Mononuclear cell (primary cell): ENCODE results near the gene DEFB114. TPM values are rescaled to one million over a fixed set of nuclear protein-coding genes. Genes with fewer than 3 reads are reported as not detected.

ENCODE experiments used
- H3K27me3 ChIP-seq: 2 replicates; pipeline ENCODE4 v1.6.0; 2011; ENCODE audit warnings: low read length, control low read depth; ENCODE audit not compliant: insufficient read depth
- H3K4me1 ChIP-seq: 2 replicates; pipeline ENCODE4 v1.5.1; 2011; ENCODE audit warnings: mild to moderate bottlenecking, low read length, control low read depth; ENCODE audit not compliant: insufficient read depth
- H3K4me3 ChIP-seq: 2 replicates; pipeline ENCODE4 v1.5.1; 2011; ENCODE audit warnings: mild to moderate bottlenecking, low read length, moderate library complexity
- H3K9me3 ChIP-seq: 2 replicates; pipeline ENCODE4 v1.5.1; 2011; ENCODE audit warnings: low read depth, mild to moderate bottlenecking, control low read depth, low read length
- total RNA-seq: library from RNA; depleted of rRNA; stranded (reverse); fragments of >200 nt; gene quantifications from one replicate; pipeline ENCODE4 v1.2.3, GENCODE V29; 2012

Gene DEFB114, protein sequence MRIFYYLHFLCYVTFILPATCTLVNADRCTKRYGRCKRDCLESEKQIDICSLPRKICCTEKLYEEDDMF
- total RNA-seq = not detected

DNA sequence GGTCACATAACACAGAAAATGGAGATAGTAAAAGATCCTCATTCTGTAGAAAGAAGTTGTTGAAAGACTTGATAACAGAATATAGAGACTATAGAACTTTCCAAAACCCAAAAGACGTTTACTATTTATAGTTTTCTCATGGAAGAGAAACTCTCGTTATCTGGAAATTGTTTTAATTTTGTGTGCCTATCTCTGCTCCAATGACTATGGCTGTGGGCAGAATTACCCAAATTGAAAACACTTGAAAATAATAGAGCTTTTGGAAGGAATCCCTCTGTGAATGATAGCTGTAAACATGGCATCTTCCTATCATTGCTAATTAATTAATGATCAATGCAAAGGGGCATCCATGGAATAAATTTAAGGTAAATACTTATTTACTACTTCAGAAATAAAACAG is at the start of gene DEFB114:
Gene DEFB114 (minus strand): TSS at position 101 of the 400 bp plus-strand sequence. CDS start 59 bp downstream, at position 42.
- Histone ChIP-seq H3K4me1 (no peaks in the 10 kb centered on the region), H3K4me3 (no peak within 1 kb of the TSS), H3K27me3 (no peaks in the 10 kb centered on the region), H3K9me3 (no peaks in the 10 kb centered on the region)

DNA sequence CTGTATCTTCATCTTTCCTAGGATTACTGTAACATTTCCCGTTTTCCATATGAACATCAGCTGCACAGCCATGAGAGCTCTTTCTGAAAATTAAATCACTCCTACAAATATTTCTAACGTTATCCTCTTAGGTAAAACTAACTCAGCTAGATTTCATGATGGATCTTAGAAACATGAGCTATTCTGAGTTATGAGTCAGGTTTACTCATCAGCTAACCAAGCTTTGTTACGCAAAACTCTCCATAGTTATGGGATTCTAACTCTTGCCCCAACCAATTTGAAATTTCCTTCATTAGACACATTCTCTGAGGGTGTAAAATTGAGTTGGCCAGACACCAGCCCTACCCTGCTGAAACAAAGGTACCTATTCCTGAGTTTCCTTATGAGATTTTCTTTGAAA is 43.9 kb upstream of the DEFB114 start:
- no peaks in the 10 kb centered on the region for H3K27me3 ChIP-seq
- no peaks in the 10 kb centered on the region for H3K4me1 ChIP-seq
- no peaks in the 10 kb centered on the region for H3K9me3 ChIP-seq
- no peak overlapping the region for H3K4me3 ChIP-seq

DNA sequence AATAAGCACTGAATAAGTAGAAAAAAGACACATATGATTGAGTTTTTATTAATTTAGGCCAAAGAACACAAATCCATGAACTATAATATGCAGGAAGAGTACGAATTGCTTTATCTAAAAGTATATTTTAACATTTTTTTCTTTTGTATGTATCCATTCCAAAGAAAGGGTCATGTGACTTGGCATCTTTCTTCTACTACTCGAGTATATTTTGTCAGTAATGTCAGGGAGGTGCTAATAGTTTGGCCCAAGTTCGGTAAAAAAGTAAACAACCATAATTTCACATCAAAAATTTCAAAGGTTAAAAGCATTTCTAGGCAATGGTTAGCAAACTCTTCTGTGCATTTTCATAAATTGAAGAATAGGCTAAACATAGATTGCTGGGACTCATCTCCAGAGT is 39.2 kb upstream of the DEFB114 start:
- Histone ChIP-seq H3K9me3 (no peaks in the 10 kb centered on the region), H3K4me3 (no peak overlapping the region), H3K27me3 (no peaks in the 10 kb centered on the region), H3K4me1 (no peaks in the 10 kb centered on the region)

DNA sequence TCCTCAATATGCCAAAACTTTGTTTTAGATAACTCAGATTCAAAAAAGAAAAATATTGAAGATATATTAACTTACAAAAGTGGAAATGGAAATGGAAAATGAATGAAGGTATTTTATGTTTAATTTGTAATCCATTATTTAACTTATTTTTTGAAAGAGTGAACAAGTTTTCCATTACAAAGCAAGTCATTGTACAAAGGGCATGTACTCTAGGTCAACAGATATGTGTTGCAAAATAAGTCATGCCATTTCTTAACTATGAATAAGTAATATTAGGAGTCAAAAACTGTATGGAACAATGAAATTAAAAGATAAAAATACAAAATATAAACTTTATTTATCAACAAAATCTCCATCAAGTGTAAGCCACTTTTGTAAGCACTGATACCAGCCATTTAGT is 31.3 kb upstream of the DEFB114 start:
- Histone ChIP-seq H3K4me3 (no peak overlapping the region), H3K9me3 (no peaks in the 10 kb centered on the region), H3K27me3 (no peaks in the 10 kb centered on the region), H3K4me1 (no peaks in the 10 kb centered on the region)

GRCh38 chr6:49988900-49989299 is 24.9 kb upstream of the DEFB114 start:
- no peak overlapping the region for H3K4me3 ChIP-seq
- H3K4me1 ChIP-seq = no peaks in the 10 kb centered on the region
- no peaks in the 10 kb centered on the region for H3K9me3 ChIP-seq
- H3K27me3 ChIP-seq = no peaks in the 10 kb centered on the region

GRCh38 chr6:49987749-49988148 is 23.8 kb upstream of the DEFB114 start:
- H3K4me1 ChIP-seq = no peaks in the 10 kb centered on the region
- H3K4me3 ChIP-seq = no peak overlapping the region
- no peaks in the 10 kb centered on the region for H3K9me3 ChIP-seq
- H3K27me3 ChIP-seq = no peaks in the 10 kb centered on the region

DNA sequence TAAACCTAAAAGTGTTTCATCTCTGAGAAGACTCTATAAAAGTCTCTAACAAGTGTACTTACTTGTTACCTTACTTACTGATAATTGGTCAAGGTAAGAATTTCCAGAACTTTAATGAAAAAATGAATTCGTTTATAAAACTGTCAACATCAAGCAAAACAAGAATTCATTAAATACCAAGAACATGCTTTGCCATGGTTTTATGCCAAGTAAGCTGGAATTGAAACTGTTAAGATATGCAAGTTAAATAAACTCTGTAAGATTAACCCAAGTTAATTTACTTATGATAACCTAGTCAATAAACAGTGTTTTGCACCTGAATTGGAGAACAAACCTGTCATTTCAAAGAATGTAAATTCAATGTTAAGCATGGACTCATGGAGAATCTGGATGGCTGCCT is 22.6 kb upstream of the DEFB114 start:
- no peaks in the 10 kb centered on the region for H3K27me3 ChIP-seq
- no peak overlapping the region for H3K4me3 ChIP-seq
- no peaks in the 10 kb centered on the region for H3K9me3 ChIP-seq
- H3K4me1 ChIP-seq = no peaks in the 10 kb centered on the region

DNA sequence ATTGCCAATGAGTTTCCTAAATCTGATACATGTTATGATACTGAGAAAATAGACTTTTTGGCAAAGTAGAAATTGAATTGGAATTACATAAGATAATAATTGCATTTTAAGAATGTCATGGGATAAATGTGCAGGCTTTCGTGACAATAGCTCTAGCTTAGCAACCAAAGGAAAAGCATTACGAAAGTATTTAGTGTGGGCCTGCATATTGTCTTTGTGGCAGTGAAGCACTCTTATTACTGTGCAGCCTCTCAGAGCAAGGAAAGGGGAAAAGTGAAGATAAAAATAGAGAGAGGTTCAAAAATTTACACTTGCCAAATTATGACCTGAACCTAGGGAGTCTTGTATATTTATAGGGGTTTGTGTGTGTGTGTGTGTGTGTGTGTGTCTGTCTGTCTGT is 18.1 kb upstream of the DEFB114 start:
- Histone ChIP-seq H3K4me3 (no peak overlapping the region), H3K9me3 (no peaks in the 10 kb centered on the region), H3K27me3 (no peaks in the 10 kb centered on the region), H3K4me1 (no peaks in the 10 kb centered on the region)

- H3K4me3 ChIP-seq = no peak overlapping the region
- no peaks in the 10 kb centered on the region for H3K9me3 ChIP-seq
- no peaks in the 10 kb centered on the region for H3K4me1 ChIP-seq
- no peaks in the 10 kb centered on the region for H3K27me3 ChIP-seq
These were observed 16.9 kb upstream of the DEFB114 start for GRCh38 chr6:49980898-49981297.

DNA sequence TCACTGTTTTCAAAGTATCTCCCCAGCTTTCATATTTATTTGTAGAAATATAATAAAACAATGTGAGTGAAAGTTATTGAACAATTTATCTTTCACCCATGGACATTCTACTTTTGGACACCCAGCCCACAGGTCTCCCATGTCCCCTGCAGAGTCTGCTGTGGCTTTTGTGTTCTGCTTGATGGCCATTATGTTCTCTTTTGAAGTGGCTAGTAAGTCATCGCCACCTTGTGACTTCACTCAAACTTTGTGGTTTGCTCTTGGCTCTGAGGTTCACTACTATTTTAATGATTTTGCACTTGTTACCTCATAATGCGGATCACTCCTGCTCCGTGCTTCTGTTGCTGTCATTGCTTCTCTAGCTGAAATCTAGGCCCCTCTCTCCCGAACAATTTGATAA is 15.6 kb upstream of the DEFB114 start:
- Histone ChIP-seq H3K9me3 (no peaks in the 10 kb centered on the region), H3K4me3 (no peak overlapping the region), H3K4me1 (no peaks in the 10 kb centered on the region), H3K27me3 (no peaks in the 10 kb centered on the region)

DNA sequence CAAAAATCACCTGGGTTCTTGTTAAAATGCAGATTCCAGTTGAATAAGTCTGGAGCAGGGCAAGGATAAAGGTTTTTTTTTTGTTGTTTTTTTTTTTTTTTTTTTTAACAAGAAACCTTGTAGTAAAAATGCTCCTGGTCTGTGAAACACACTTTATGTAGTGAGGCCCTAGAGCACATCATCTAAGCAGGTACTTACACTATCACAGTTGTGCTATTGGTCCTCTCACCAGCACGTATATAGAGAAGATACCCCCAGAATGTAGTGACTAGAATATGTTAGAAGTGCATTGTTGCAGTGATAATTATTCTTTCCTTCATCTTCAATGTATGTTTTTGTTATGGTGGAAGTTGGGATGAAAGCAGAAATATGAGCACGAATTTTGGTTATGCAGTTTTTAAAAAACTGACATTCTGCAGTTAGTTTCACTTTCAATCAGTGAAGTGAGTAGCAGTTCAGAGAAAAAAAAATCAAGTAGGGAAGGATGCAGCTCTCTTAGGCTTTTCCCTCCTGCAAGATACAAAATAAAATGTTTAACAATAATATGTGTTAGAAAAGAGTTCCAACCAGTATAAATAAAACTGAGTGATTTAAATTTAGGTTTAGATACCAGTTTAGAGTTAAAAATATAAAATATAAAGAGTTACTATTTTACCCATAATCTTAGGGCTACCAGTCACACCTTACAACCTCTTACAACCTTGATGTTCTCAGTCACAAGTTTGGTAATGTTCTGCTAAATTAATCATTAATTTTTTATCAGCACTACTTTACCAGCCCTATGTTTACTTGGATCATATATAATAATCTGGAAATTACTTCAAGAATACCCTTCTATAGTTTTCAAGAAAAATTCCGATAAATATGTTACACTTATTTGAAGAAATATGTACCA is 14.6 kb upstream of the DEFB114 start:
- Histone ChIP-seq H3K4me3 (no peak overlapping the region), H3K4me1 (no peaks in the 10 kb centered on the region), H3K27me3 (no peaks in the 10 kb centered on the region), H3K9me3 (no peaks in the 10 kb centered on the region)

DNA sequence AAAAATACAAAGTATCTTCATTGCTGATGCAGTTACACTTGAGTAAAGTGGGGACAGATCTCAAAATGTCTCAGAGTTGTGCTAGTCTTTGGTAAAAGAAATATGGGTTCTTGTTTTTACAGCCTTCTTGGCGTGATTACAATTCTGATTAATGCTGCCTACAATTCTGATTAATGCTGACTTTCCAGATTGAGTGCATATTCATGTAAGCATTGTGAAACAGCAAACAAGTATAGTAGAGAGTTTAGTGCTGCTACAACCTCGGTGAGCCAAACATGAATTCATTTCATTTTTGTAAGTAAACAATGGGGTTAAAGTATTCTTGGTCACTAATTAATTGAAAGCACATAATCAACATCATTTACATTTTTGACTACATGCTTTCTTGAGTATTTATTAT is 5.6 kb upstream of the DEFB114 start, which contains the start of gene DEFB113:
Gene DEFB113 (minus strand): TSS at position 21 of the 400 bp plus-strand sequence. CDS start 0 bp downstream, at position 21.
- Histone ChIP-seq H3K4me3 (no peak within 1 kb of the TSS), H3K9me3 (no peaks in the 10 kb centered on the region)

DNA sequence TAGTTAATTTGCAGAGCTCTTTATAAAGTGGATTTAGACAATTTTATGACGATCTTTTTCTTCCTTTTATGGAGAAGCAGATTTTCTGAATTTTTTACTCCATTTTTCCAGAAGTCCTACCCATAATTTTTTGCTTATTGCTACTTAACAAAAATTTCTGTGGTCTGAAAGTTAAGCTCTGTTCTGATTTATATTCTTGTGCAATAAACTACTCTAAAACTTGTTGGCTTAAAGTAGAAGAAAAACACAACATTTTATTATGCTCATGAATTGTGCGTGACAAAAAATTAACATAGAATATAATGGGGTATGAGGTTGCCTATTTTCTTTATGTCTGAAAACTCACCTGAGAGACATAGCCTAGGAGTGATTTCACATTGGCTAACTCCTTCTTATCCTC is 2.9 kb upstream of the DEFB114 start:
- Histone ChIP-seq H3K9me3 (no peaks in the 10 kb centered on the region), H3K4me1 (no peaks in the 10 kb centered on the region), H3K4me3 (no peak overlapping the region), H3K27me3 (no peaks in the 10 kb centered on the region)

More for the DNA sequence above, 5.6 kb upstream of the DEFB114 start, which contains the start of gene DEFB113:
- no peaks in the 10 kb centered on the region for H3K27me3 ChIP-seq
- H3K4me1 ChIP-seq = no peaks in the 10 kb centered on the region

- no peaks in the 10 kb centered on the region for H3K4me1 ChIP-seq
- H3K9me3 ChIP-seq = no peaks in the 10 kb centered on the region
- H3K4me3 ChIP-seq = no peak overlapping the region
- H3K27me3 ChIP-seq = no peaks in the 10 kb centered on the region
These were observed 2.4 kb upstream of the DEFB114 start for GRCh38 chr6:49966334-49966733.

DNA sequence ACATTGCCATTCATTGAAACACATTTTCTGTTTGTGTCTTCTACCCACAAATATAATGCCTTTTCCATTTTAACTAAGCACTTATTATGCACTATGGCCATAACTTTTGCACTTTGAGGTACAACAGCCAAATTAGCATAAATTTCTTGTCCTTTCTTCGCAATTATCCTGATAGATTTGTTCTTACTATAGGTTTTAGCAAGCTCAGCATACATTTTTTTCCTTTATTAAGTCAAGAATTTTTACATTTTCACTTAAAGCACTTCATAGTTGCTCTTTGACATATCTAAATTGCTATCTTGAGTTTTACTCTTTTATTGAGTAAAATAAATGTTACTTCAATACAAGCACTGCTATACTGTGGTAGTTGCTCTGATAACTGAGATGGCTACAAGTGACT is 5.8 kb downstream of the DEFB114 start:
- no peaks in the 10 kb centered on the region for H3K9me3 ChIP-seq

GRCh38 chr6:49955847-49956246 is 8.1 kb downstream of the DEFB114 start:
- no peaks in the 10 kb centered on the region for H3K9me3 ChIP-seq
- no peak overlapping the region for H3K4me3 ChIP-seq
- no peaks in the 10 kb centered on the region for H3K4me1 ChIP-seq
- no peaks in the 10 kb centered on the region for H3K27me3 ChIP-seq

More for the DNA sequence above, 5.8 kb downstream of the DEFB114 start:
- Histone ChIP-seq H3K27me3 (no peaks in the 10 kb centered on the region), H3K4me1 (no peaks in the 10 kb centered on the region), H3K4me3 (no peak overlapping the region)
